Heart left ventricle (tissue), 16 donors: Measurements from ENCODE around the gene RNU5D-1. TPM values are rescaled to one million over a fixed set of nuclear protein-coding genes. Genes with fewer than 3 reads are reported as not detected.

Source experiments
- ATAC-seq, 4 donors: fragments of 200-7000 bp; cut with Tn5 transposase; one replicate each; pipeline ENCODE4 v1.9.1; 2020 to 2022; ENCODE audit warnings: moderate library complexity in 4 of 4, mild to moderate bottlenecking in 3 of 4, moderate number of reproducible peaks in 1 of 4
- DNase-seq, 5 donors: peaks; one replicate each; pipeline ENCODE4 v3.0.0-alpha.2; 2020
- H3K27ac ChIP-seq, 12 donors: fragments of 200-600 bp; sonication (generic) in 4 of 12; one replicate each; pipeline versions ENCODE4 v1.5.0 to v1.8.0; 2016 to 2022; ENCODE audit warnings: mild to moderate bottlenecking in 2 of 12
- H3K27me3 ChIP-seq, 9 donors: fragments of 200-600 bp; sonication (generic) in 2 of 9; one replicate each; pipeline versions ENCODE4 v1.5.1 to v1.8.0; 2016 to 2022; ENCODE audit warnings: mild to moderate bottlenecking in 3 of 9
- H3K36me3 ChIP-seq, 9 donors: fragments of 200-600 bp; sonication (generic) in 2 of 9; one replicate each; pipeline versions ENCODE4 v1.5.0 to v1.8.0; 2018 to 2022; ENCODE audit warnings: mild to moderate bottlenecking in 2 of 9
- H3K4me1 ChIP-seq, 12 donors: fragments of 200-600 bp; sonication (generic) in 4 of 12; one replicate each; pipeline versions ENCODE4 v1.5.0 to v1.8.0; 2016 to 2022; ENCODE audit warnings: mild to moderate bottlenecking in 3 of 12
- H3K4me3 ChIP-seq, 12 donors: fragments of 200-600 bp; sonication (generic) in 4 of 12; one replicate each; pipeline versions ENCODE4 v1.5.0 to v1.8.0; 2017 to 2022; ENCODE audit warnings: mild to moderate bottlenecking in 9 of 12, moderate library complexity in 4 of 12
- H3K9me3 ChIP-seq, 12 donors: fragments of 200-600 bp; sonication (generic) in 4 of 12; one replicate each; pipeline versions ENCODE4 v1.5.0 to v1.8.0; 2016 to 2022; ENCODE audit warnings: mild to moderate bottlenecking in 1 of 12
- POLR2A ChIP-seq, 2 donors: fragments of 450-650 bp; IDR thresholded peaks; one replicate each; pipeline ENCODE4 v1.6.1; 2017; ENCODE audit warnings: antibody characterized with exemption in 2 of 2, mild to moderate bottlenecking in 2 of 2, moderate library complexity in 2 of 2
- WGBS, 4 donors: extraction: QIAGEN DNeasy Blood & Tissue Kit in 2 of 4; methylation state at CpG; one replicate each; pipeline versions ENCODE4 v1.1.5 to v1.1.7; 2013 to 2018; 5-methylcytosine and 5-hydroxymethylcytosine counted together
- intact Hi-C, 10 donors: fragments of 100-400 bp; cut with DNase I; formaldehyde crosslinking; loops; one replicate each; pipeline versions ENCODE4 v1.11.1 to v1.14.2; 2022
- polyA plus RNA-seq, 2 donors: library from polyadenylated mRNA; stranded (reverse); fragments of 200-250 nt; gene quantifications; one replicate each; pipeline ENCODE4 v1.2.3, GENCODE V29; 2013
- total RNA-seq, 9 donors: library from RNA; depleted of rRNA in 2 of 9; stranded (reverse); fragments of >200 nt in 2 of 9; fragmentation: NEBNext Ultra II Directional in 3 of 9; extraction: Animal tissue kit (Norgen Biotek cat#: 25700) in 3 of 9; gene quantifications; one replicate each; pipeline versions ENCODE4 v1.1.0 to v1.2.4, GENCODE V29; 2016 to 2023
- TF ChIP-seq, protein P1 (sequence below), 12 donors: fragments of 200-600 bp; sonication (generic) in 4 of 12; IDR thresholded peaks; one replicate each; pipeline versions ENCODE4 v1.5.0 to v1.8.0; 2018 to 2022; ENCODE audit warnings: antibody characterized with exemption in 12 of 12, mild to moderate bottlenecking in 5 of 12
- donor health status: ischemic (EF 13 %, LVEDD 7.1; RV severe dilation, severe dysfunction).
- donor health status: healthy with polysubstance abuse.
- donor health status: DM: no; HTN: yes; CAD: no.
- donor health status: DM: no; HTN: no; CAD: no.
- donor health status: ischemic (EF 25% LVEDD 6.9; RV normal size, moderate dysfunction).
- donor health status: ischemic (EF 25% LVEDD 5.7; RV mildly dilated, moderate dysfunction).
- donor health status: healthy.
- donor health status: DM: yes; HTN: yes; CAD: no.
- donor health status: ischemic (EF 35%, LVEDD 5.7; RV mildly dilated, moderate dysfunction).
- donor health status: nonischemic (EF 11% LVEDD 7.7; RV severe dilation, severe dysfunction).
- donor health status: DM: yes; HTN: yes; CAD: no.
- donor health status: PGD.
- donor health status: ischemic (EF 29% LVEDD 5.4; RV normal size, mild dysfunction).
- donor health status: nonischemic (EF 23%, LVEDD 6.1; RV moderate dilation, normal function).

Gene RNU5D-1
- total and polyA plus RNA-seq, 11 donors = not detected

DNA sequence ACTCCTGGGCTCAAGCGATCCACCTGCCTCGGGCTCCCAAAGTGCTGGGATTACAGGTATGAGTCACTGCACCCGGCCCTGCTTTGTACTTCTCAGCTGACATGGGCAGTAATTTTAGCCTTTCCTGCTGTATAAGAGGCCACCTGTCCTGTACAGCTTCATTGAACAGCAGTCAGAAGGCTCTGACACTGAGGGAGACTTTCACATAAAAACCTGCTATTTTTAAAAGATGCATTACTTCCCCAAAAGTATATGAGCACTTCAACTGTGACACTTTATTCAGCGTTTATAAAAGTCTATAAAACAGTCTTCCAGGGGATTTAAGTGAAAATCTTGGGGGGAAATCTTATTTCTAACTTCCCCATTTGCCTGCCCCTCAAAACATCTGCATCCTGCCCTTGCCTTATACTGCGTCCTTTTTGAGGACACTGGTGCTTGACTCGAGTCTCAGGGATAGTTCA, 17.6 kb downstream of the RNU5D-1 start:
- Histone ChIP-seq H3K27ac (no peak overlapping the region), H3K4me3 (no peak overlapping the region), H3K9me3 (no peaks in the 10 kb centered on the region), H3K27me3 (peaks cover 0 to 3% (median 0%) of the 10 kb centered on the region in 9 donors), H3K4me1 (peaks cover 0 to 21% (median 0%) of the 10 kb centered on the region in 12 donors), H3K36me3 (no peaks in the 10 kb centered on the region)
- ATAC-seq = no peak
- TF ChIP-seq, protein P1, sequence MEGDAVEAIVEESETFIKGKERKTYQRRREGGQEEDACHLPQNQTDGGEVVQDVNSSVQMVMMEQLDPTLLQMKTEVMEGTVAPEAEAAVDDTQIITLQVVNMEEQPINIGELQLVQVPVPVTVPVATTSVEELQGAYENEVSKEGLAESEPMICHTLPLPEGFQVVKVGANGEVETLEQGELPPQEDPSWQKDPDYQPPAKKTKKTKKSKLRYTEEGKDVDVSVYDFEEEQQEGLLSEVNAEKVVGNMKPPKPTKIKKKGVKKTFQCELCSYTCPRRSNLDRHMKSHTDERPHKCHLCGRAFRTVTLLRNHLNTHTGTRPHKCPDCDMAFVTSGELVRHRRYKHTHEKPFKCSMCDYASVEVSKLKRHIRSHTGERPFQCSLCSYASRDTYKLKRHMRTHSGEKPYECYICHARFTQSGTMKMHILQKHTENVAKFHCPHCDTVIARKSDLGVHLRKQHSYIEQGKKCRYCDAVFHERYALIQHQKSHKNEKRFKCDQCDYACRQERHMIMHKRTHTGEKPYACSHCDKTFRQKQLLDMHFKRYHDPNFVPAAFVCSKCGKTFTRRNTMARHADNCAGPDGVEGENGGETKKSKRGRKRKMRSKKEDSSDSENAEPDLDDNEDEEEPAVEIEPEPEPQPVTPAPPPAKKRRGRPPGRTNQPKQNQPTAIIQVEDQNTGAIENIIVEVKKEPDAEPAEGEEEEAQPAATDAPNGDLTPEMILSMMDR (IDR thresholded peaks at IDR 0.05) = no peak
- no peak for TF ChIP-seq POLR2A (IDR thresholded peaks at IDR 0.05)
- WGBS, 4 donors = 64 to 70% (median 67%) methylated on average over 6 of the region's 6 CpGs
- no peak for DNase-seq
- intact Hi-C loops = no loop called here

DNA sequence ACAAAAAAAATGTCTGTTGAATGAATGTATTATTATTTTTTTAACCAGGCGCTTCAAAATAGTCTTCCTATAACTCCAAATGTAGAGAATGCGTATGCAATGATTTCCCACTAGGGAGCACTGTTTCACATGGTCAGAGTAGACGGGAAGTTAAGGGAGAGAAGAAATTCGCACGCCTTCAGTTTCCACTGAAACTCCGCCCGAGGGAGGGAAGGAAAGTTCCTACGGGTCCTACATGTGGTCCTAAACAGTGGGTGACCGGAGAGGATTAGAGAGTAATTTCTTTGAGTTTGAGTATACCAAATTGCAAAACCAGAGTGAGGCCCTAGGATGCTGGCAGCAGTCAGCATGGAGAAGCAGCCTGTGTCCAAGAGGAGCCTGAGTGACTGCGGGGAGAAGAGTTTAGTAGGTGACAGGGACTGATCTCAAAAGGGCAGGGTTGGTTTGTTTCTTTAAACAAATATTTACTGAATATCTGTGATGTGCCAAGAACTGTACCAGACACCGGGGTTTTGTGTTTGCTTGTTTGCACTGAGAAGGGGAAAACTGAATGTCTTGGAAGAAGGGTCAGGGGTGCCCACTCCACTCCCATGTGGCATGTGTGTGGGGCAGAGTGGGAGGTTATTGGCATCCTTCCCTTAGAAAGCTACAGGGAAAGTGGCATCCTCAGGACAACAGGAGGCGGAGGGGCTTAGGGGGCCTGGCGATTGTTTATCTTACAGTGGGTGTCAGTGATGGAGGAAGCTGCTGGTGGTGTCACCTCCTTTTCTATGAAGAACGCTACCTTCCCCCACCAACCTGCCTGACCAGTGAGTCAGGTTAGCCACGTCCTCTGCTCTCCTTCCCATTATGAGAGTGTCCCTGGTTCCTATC, 22.8 kb downstream of the RNU5D-1 start:
- WGBS, 4 donors = 37 to 44% (median 41%) methylated on average over 15 of the region's 15 CpGs
- DNase-seq = peak in 1 of 5 donors; percentile 29

DNA sequence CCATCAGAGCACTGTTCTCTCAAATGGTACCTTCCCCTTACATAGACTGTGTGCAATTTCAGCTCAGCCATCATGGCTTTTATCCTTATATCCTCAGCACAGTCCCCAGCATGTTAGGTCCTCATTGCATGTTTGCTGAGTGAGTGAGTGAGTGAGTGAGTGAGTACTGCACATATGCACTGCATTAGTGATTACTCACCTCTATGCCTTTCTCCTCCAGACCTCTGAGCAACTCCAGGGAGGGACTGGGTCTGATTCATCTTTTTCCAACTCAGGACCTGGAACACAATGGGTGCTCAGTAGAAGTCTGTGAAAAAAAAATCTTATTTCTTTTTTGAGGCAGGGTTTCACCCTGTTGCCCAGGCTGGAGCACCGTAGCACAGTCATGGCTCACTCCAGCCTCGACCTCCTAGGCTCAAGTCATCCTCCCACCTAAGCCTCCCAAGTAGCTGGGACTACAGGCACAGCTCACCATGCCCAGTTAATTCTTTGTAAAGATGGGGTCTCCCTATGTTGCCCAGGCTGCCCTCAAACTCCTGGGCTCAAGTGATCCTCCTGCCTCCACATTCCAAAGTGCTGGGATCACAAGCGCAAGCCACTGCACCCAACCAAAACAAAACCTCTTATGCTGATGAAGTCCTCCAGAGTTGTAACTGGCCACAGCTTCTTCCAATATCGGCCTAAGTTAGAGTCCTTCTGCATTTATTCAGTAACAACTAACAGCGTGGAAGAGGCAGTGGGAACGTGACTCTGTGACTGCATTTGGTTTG, 23.7 kb downstream of the RNU5D-1 start:
- Histone ChIP-seq H3K9me3 (no peaks in the 10 kb centered on the region), H3K27ac (no peak overlapping the region), H3K36me3 (no peaks in the 10 kb centered on the region), H3K4me3 (no peak overlapping the region), H3K4me1 (peaks cover 0 to 11% (median 0%) of the 10 kb centered on the region in 12 donors), H3K27me3 (peaks cover 0 to 3% (median 0%) of the 10 kb centered on the region in 9 donors)
- 88 to 96% (median 90%) methylated on average over 6 of the region's 6 CpGs for WGBS, 4 donors
- TF ChIP-seq, protein P1 (IDR thresholded peaks at IDR 0.05) = no peak
- TF ChIP-seq POLR2A (IDR thresholded peaks at IDR 0.05) = no peak
- DNase-seq (no peak), ATAC-seq (no peak)
- intact Hi-C loops = no loop called here

More for the DNA sequence above, 22.8 kb downstream of the RNU5D-1 start:
- ATAC-seq = peak; percentile 43 to 81 (median 72)
- H3K27me3 ChIP-seq = peaks cover 0 to 3% (median 0%) of the 10 kb centered on the region in 9 donors
- TF ChIP-seq POLR2A (IDR thresholded peaks at IDR 0.05) = no peak
- TF ChIP-seq, protein P1 (IDR thresholded peaks at IDR 0.05) = peak; percentile 44 to 78 (median 65)
- H3K9me3 ChIP-seq = no peaks in the 10 kb centered on the region
- H3K36me3 ChIP-seq = no peaks in the 10 kb centered on the region
- peaks cover 0 to 11% (median 0%) of the 10 kb centered on the region in 12 donors for H3K4me1 ChIP-seq
- no peak overlapping the region for H3K27ac ChIP-seq
- intact Hi-C loops = no loop called here
- peak overlapping the region in 3 of 12 donors; percentile 20 to 31 (median 24) for H3K4me3 ChIP-seq

DNA sequence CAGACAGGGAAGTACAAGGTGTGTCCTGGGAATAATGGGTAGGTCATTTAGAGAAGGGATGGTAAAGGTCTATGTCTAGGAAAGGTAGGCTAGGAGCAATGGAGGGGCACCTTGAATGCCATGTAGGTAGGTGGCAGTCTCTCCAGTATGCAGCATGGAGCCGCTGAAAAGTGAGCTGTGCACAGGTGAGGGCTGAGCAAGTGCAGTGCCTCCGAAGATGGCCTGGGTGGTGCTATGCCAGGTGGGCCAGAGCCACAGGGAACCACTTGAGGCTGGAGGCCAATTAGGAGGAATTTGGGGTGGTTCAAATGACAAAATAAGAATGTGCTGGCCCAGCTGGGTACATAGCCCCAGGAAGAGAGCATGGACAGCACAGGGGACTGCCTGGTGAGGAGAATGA, 25.0 kb downstream of the RNU5D-1 start:
- DNase-seq = no peak

More for the DNA sequence above, 25.0 kb downstream of the RNU5D-1 start:
- peaks cover 0 to 11% (median 0%) of the 10 kb centered on the region in 12 donors for H3K4me1 ChIP-seq
- peaks cover 0 to 3% (median 0%) of the 10 kb centered on the region in 9 donors for H3K27me3 ChIP-seq
- no peak for ATAC-seq
- H3K4me3 ChIP-seq = no peak overlapping the region
- WGBS, 4 donors = 81 to 88% (median 84%) methylated on average over 2 of the region's 2 CpGs
- intact Hi-C loops = no loop called here
- no peaks in the 10 kb centered on the region for H3K36me3 ChIP-seq
- TF ChIP-seq POLR2A (IDR thresholded peaks at IDR 0.05) = no peak
- TF ChIP-seq, protein P1 (IDR thresholded peaks at IDR 0.05) = no peak
- no peaks in the 10 kb centered on the region for H3K9me3 ChIP-seq
- H3K27ac ChIP-seq = no peak overlapping the region
